Stimulated activated CD4-positive, alpha-beta T cell treated with anti-CD3 and anti-CD28 coated beads, Interleukin-2, amount 100 ng/mL, for 48 hours (primary cell): Measurements from ENCODE around the gene ZFP14.

Experiments used
- DNase-seq, 2 donors: peaks; one replicate each; pipeline ENCODE4 v3.0.0-alpha.2; 2020

ZFP14 gene

GRCh38 chr19:36378625-36379509 lies at the start of gene ZFP14:
Gene ZFP14 (minus strand): TSS chr19:36379201. CDS start chr19:36367892, 11,309 bp downstream.
- DNase-seq: peak; percentile 85 to 86

DNA sequence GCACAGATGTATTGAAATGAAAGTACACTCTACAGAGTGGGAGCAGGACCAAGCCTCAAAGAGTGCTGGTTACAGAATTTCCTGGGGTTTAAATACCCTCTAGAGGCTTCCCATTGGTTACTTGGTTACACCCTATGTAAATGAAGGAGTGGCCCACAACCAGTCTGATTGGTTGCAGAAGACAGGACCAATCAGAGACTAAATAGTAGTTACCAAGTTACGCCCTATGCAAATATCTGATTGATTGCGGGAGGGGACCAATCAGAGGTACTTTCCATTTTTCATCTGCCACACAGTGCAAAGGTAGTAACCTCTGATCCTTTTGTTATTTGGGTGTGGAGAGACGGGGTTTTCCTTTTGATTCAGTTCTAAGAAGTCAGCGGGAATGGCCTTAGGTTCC lies 44.9 kb upstream of the ZFP14 start:
- DNase-seq: no peak

DNA sequence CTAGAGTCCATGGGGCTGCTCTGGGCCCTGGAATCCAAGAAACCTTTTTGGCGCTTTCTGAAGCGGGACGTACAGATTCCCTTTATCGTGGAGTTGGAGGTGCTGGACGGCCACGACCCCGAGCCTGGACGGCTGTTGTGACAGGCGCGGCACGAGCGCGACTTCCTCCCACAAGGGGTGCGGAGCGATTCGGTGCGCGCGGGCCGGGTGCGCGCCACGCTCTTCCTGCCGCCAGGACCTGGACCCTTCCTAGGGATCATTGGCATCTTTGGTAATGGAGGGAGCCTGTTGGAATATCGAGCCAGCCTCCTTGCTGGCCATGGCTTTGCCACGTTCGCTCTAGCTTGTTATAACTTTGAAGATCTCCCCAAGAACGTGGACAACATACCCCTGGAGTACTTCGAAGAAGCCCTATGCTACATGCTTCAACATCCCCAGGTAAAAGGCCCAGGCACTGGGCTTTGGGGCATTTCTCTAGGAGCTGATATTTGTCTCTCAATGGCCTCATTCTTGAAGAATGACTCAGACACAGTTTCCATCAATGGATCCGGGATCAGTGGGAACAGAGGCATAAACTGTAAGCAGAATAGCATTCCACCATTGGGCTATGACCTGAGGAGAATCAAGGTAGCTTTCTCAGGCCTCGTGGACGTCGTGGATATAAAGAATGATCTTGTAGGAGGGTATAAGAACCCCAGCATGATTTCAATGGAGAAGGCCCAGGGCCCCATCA lies 42.9 kb upstream of the ZFP14 start:
- no peak for DNase-seq

- DNase-seq: no peak
These were observed 42.2 kb upstream of the ZFP14 start for GRCh38 chr19:36420961-36421748.

DNA sequence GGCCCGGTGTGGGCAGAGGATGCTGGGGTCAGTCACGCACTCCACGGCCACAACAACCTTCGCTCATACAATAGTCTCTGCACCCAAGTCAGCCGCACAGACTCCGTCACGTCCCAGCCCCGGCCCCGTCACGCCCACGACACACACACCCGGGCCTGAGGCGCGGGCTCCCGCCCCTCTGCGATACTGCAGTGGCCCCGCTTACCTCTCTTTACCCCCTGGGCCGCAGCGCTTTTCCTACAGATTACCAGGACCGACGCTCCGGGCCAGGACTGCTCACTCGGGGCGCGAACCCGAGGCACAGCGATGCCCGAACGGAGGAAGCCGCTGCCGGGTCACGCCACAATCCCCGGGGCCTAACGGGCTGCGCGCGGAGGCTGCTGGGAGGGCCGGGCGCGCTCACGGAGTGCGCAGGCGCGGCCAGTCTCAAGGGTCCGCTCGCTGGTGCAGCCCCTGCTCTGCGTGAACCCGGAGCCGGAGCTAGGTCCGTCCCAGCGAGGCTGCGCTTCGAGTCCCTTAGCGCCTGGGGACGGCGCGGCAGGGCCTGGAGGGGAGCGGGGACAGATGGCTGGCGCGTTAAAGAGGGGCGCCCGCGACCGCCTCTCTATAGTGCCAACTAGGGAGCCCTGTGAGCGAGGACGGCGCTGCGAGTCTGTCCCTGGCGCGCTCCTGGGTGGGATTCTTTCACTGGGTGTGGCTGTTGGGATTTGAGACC lies 39.4 kb upstream of the ZFP14 start, which contains the start of gene ZFP82:
TSS of gene ZFP82 (minus strand) at position 358 of the 715 bp plus-strand sequence. CDS start 8,855 bp downstream, outside the sequence.
- DNase-seq: peak; percentile 63 to 72

- no peak for DNase-seq
These were observed 38.8 kb upstream of the ZFP14 start for GRCh38 chr19:36417752-36418286.

DNA sequence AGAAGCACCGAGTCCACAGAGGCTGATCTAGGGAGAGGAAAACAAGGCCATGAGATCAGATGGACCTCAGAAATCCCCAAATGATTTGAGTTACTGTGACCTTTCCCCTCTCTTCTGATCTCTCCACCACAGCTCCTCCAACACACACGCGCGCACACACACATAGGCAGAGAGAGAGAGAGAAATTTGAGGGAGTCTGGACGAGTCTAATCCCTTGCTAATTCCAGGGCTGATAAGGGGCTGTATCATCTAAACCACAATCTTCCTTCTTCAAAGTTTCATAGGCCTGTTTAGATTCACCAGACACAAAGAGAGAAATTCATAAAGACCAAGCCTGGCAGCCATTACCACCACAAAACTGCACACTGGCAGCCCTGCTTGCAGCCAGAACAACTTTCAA lies 30.8 kb upstream of the ZFP14 start:
- DNase-seq: no peak

DNA sequence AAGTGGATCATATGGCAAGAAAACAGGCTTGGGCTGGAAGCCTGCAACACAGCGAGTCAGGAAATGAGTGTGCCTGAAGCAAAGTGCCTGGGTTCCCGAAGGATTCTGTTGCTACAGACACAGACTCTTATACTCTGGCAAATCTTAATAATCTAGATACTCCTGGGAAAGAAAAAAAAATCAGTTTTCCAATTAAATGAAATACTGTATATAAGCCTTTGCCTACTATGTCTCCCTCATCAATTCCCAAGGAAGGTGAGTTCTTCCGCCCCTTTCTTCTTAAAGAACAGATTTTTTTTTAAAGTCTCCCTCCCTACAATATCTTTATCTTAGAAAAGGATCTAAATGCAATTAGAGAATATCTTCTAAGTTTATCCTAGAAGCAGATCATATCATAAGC lies 29.1 kb upstream of the ZFP14 start:
- no peak for DNase-seq

DNA sequence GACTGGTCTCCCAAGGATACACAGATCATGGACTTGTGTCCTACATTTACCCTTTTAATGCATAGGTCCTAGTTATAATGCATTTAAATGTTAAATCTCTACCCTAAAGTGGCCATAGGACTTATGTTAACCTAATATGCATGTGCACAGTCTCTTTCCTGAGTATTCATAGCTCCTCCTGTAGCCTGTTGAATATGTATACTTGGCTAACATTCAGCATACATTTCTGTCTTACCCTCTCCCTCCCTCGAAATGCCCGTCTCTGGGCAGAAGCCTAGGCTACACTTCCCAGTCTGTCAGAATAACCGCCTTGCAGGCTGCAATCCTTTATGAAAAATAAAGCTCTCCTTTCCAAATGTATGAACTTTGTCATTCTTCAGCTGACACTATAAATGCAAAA lies 25.5 kb upstream of the ZFP14 start:
- no peak for DNase-seq

- no peak for DNase-seq
These were observed 22.5 kb upstream of the ZFP14 start for GRCh38 chr19:36401475-36401874.

GRCh38 chr19:36398571-36398970 lies 19.6 kb upstream of the ZFP14 start:
- DNase-seq: no peak

DNA sequence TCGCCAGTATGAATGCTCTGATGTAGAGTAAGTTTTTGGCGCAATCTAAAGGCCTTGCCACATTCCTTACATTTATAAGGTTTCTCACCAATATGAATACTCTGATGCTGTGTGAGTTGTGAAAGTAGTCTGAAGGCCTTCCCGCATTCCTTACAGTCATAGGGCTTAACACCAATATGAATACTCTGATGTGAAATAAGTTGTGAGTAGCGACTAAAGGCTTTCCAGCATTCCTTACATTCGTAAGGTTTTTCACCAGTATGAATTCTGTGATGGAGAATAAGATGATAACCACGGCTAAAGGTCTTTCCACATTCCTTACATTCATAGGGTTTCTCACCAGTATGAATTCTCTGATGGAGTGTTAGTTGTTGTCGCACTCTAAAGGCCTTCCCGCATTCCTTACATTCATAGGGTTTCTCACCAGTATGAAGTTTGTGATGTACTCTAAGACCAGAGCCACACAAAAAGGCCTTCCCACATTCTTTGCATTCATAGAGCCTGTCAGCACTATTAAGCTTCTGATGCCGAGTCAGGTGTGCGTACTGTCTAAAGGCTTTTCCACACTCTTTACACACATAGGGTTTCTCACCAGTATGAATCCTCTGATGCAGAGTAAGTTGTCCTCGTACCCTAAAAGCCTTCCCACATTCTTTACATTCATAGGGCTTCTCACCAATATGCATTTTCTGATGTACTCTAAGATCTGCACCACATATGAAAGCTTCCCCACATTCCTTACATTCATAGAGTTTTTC lies 14.1 kb upstream of the ZFP14 start:
- no peak for DNase-seq

- DNase-seq: no peak
These were observed 464 bp upstream of the ZFP14 start for GRCh38 chr19:36379510-36379819.

- DNase-seq: no peak
These were observed 1.3 kb downstream of the ZFP14 start for GRCh38 chr19:36377541-36378178.

DNA sequence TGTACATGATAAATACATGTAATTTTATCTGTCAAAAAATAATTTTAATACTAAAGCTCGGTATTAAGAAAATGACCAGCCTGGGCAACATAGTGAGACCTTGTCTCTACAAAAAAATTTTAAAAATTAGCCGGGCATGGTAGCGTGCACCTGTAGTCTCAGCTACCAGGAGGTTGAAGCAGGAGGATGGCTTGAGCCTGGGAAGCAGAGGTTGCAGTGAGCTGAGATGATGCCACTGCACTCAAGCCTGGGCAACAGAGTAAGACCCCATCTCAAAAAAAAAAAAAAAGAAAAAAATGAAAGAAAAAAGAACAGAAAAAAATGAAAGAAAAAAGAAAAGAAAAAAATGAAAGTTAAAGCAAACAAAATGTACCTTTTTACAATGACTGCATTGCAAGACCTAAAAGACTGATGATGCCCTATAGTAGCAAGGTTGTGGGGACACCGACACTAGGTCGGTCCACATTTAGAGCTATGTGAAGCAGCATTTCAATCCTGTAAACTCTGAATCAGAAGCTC lies 5.3 kb downstream of the ZFP14 start:
- DNase-seq: no peak

GRCh38 chr19:36371886-36372285 lies 7.1 kb downstream of the ZFP14 start:
- DNase-seq: no peak

GRCh38 chr19:36363845-36364244 lies 15.2 kb downstream of the ZFP14 start:
- DNase-seq: no peak

DNA sequence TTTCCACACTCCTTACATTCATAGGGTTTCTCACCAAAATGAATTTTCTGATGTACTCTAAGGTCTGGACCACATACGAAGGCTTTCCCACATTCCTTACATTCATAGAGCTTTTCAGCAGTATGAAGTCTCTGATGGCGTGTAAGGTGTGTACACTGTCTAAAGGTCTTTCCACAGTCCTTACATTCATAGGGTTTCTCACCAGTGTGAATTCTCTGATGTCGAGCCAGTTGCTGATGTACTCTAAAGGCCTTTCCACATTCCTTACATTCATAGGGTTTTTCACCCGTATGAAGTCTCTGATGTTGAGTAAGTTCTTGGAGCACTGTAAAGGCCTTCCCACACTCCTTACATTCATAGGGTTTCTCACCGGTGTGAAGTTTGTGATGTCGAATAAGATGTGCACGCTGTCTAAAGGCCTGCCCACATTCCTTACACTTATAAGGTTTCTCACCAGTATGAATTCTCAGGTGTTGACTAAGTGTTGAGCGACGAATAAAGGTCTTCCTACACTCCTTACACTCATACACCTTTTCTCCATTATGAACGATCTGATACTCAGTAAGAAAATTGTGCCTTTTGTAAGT lies 38.1 kb downstream of the ZFP14 start:
- no peak for DNase-seq

DNA sequence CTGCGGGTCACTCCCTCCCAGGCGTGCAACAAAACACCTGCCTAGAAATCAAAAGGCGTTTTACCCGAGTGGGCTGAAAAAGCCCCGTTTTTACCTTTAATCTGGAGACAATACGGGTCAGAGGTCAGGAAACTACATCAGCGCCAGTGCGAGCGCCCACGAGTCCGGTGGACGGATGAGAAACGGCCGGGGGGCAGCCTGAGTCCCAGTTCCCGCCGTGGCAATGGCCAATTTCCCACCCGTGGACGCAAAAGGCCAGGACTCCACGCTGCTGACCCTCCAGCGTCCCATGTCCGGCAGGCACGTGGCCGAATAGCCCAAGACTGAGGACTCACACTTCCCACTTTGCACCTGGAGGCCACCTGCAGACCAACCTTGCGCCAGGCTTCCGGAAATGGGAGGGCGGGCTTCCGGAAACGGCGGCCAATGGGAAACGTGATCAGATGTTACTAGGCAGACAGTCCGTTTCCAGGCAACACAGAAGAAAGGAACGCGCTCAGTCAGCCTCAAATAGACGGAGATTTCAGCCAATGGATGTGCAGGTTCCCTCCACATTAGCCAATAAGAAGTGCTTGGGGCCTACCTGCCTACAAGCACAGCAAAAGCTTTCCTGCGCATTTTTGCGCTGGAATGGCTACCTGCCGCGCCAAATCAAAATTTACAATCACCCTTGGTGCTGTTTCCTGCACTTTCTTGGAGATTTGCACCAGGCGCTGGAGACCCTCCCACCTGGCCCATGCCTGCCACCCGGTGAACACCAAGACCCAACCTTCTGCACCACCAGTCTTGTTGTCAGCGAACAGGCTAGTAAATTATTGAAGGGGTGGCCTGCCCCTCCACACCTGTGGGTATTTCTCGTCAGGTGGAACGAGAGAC lies 47.4 kb downstream of the ZFP14 start:
- DNase-seq: peak; percentile 36 to 39
